Nephron progenitor cell (in vitro differentiated cells): Measurements from ENCODE around the gene PRKAG3.

Experiments
- DNase-seq: peaks from one replicate; pipeline ENCODE4 v3.0.0; 2021
- H3K27ac Mint-ChIP-seq: 2 replicates; pipeline ENCODE4 v1.8.0; 2021; ENCODE audit warnings: mild to moderate bottlenecking, moderate library complexity, mixed read lengths
- H3K27me3 Mint-ChIP-seq: 2 replicates; pipeline ENCODE4 v1.8.0; 2021; ENCODE audit warnings: mild to moderate bottlenecking, low read depth, mixed read lengths; ENCODE audit not compliant: poor library complexity
- H3K36me3 Mint-ChIP-seq: 2 replicates; pipeline ENCODE4 v1.8.0; 2021; ENCODE audit warnings: low read depth, mixed read lengths
- H3K4me1 Mint-ChIP-seq: 2 replicates; pipeline ENCODE4 v1.8.0; 2021; ENCODE audit warnings: mixed read lengths
- H3K4me3 Mint-ChIP-seq: 2 replicates; pipeline ENCODE4 v1.8.0; 2021; ENCODE audit warnings: mild to moderate bottlenecking, moderate library complexity, mixed read lengths
- H3K9me3 Mint-ChIP-seq: 2 replicates; pipeline ENCODE4 v1.8.0; 2021; ENCODE audit warnings: mild to moderate bottlenecking, moderate library complexity, mixed read lengths
- TF ChIP-seq, protein P1 (sequence below): fragments of 200-600 bp; sonication (generic); IDR thresholded peaks from 2 replicates; pipeline ENCODE4 v1.5.0; 2021; ENCODE audit warnings: antibody characterized with exemption

Gene PRKAG3

DNA sequence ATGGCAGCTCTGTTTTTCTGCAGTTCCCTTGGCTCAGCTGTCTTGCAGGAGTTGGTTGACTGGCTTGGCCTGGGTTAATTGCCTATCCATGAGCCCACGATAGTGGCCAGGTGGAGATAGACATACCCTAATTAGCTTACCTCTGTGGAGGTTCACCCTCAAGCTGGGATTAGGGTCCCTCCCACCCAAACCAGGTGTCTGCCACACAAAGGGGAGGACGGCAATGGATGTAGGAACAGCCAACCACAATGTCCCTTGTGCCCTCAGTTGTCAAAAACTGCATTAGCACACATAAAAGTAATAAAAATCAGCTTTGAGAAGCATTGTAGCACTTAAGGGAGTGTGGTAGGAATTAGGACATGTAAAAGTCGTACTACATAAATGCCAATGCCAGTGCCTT is 45.5 kb downstream of the PRKAG3 start:
- DNase-seq, result no peak
- peaks cover 12% of the 10 kb centered on the region for H3K4me1 Mint-ChIP-seq
- H3K9me3 Mint-ChIP-seq, result no peaks in the 10 kb centered on the region
- peaks cover 7% of the 10 kb centered on the region for H3K36me3 Mint-ChIP-seq
- H3K27ac Mint-ChIP-seq, result no peak overlapping the region
- TF ChIP-seq, protein P1, sequence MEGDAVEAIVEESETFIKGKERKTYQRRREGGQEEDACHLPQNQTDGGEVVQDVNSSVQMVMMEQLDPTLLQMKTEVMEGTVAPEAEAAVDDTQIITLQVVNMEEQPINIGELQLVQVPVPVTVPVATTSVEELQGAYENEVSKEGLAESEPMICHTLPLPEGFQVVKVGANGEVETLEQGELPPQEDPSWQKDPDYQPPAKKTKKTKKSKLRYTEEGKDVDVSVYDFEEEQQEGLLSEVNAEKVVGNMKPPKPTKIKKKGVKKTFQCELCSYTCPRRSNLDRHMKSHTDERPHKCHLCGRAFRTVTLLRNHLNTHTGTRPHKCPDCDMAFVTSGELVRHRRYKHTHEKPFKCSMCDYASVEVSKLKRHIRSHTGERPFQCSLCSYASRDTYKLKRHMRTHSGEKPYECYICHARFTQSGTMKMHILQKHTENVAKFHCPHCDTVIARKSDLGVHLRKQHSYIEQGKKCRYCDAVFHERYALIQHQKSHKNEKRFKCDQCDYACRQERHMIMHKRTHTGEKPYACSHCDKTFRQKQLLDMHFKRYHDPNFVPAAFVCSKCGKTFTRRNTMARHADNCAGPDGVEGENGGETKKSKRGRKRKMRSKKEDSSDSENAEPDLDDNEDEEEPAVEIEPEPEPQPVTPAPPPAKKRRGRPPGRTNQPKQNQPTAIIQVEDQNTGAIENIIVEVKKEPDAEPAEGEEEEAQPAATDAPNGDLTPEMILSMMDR, result no peak
- no peak overlapping the region for H3K4me3 Mint-ChIP-seq
- peaks cover 36% of the 10 kb centered on the region for H3K27me3 Mint-ChIP-seq

DNA sequence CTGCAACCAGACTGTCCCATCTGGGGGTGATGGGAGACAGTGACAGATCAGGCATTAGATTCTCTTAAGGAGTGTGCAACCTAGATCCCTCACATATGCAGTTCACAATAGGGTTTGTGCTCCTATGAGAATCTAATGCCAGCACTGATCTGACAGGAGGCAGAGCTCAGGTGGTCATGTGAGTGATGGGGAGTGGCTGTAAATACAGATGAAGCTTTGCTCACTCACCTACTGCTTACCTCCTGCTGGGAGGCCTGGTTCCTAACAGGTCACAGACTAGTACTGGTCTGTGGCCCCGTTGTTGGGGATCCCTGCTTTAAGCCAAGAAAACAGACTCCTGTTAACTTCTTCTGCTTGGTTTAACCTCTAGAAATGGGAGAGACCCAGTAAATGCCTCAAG is 46.5 kb downstream of the PRKAG3 start:
- Mint-ChIP-seq H3K9me3 (no peaks in the 10 kb centered on the region), H3K27ac (no peak overlapping the region), H3K4me1 (peaks cover 18% of the 10 kb centered on the region), H3K36me3 (peaks cover 7% of the 10 kb centered on the region), H3K4me3 (no peak overlapping the region), H3K27me3 (peaks cover 37% of the 10 kb centered on the region)
- TF ChIP-seq, protein P1, result no peak
- DNase-seq, result no peak

DNA sequence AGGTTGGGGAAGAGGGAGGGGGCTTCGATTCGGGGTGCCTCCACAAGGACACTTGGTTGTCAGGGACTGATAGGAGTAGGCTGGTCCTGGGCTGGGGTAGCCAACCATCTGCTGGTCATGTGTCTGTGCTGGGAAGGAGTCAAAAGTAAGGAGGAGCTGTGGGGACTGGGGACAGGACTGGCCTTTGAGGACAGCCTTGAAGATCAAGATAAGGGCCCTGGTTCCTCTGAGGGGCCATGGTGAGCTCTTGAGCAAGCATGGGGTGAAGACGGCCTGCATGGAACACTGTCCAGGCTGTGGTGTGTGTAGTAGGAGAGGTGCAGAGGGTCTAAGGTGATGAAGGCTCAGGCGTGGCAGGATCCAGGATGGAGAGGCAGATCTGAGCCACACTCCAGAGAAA is 47.9 kb downstream of the PRKAG3 start:
- peaks cover 18% of the 10 kb centered on the region for H3K4me1 Mint-ChIP-seq
- H3K27ac Mint-ChIP-seq, result no peak overlapping the region
- H3K9me3 Mint-ChIP-seq, result no peaks in the 10 kb centered on the region
- no peak for DNase-seq
- peaks cover 12% of the 10 kb centered on the region for H3K36me3 Mint-ChIP-seq
- TF ChIP-seq, protein P1, result no peak
- peaks cover 45% of the 10 kb centered on the region for H3K27me3 Mint-ChIP-seq
- H3K4me3 Mint-ChIP-seq, result peak overlapping the region; percentile 34

DNA sequence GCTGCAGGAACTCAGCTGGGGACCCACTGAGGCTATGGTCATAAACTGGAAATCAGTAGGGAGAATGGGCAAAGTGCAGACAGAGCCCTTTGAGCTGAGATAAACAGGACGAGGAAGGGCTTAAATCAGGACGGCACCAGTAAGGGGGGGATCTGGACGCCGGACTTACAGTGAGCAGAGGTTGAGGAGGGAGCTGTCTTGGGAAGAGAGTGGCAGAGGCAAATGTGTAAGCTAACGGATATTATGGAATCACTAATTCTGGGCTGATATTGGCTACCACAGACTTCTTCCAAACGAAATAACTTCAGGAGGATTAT is 49.1 kb downstream of the PRKAG3 start:
- Mint-ChIP-seq H3K4me1 (peaks cover 18% of the 10 kb centered on the region), H3K9me3 (peaks cover 4% of the 10 kb centered on the region), H3K4me3 (peak overlapping the region; percentile 85), H3K27me3 (peaks cover 45% of the 10 kb centered on the region), H3K36me3 (peaks cover 19% of the 10 kb centered on the region), H3K27ac (no peak overlapping the region)
- TF ChIP-seq, protein P1, result no peak
- DNase-seq, result no peak

DNA sequence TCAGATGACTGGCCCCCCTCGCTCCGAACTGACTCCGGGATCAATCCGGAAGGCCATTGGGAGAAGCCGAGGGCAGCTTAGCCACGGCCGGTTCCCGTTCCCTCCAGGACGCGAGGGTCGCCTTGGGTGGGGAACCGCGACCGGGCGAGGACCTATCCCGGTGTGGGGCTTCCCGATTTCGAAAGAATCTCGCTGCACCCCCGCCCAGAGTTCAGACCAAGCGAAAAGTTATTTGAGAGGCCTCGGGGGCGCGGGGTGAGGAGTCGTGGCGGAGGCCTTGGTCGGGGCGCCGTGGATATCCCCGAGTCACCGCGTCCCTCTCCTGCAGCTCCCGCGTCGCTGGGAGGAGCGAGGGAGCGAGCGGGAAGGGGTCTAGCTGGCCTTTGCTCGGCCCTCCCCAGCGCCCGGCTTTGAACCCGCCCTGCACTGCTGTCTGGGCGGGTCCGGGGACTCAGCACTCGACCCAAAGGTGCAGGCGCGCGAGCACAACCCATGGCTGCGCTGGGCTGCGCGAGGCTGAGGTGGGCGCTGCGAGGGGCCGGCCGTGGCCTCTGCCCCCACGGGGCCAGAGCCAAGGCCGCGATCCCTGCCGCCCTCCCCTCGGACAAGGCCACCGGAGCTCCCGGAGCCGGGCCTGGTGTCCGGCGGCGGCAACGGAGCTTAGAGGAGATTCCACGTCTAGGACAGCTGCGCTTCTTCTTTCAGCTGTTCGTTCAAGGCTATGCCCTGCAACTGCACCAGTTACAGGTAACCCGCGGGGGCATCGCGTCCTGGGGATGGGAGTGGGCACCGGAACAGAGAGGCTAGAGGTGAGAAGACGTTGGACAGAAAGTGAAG is 49.7 kb downstream of the PRKAG3 start, which contains the start of gene CYP27A1:
Gene CYP27A1 (plus strand): TSS at position 457 of the 837 bp plus-strand sequence. CDS start 36 bp downstream, at position 493.
- DNase-seq, result peak; percentile 59
- no peak within 1 kb of the TSS for H3K27ac Mint-ChIP-seq
- peaks cover 45% of the 10 kb centered on the region for H3K27me3 Mint-ChIP-seq
- H3K9me3 Mint-ChIP-seq, result peaks cover 9% of the 10 kb centered on the region
- peaks cover 18% of the 10 kb centered on the region for H3K4me1 Mint-ChIP-seq
- H3K4me3 Mint-ChIP-seq, result peak within 1 kb of the TSS; percentile 85
- TF ChIP-seq, protein P1, result no peak
- H3K36me3 Mint-ChIP-seq, result peaks cover 24% of the 10 kb centered on the region
